ENCODE data around the gene TMEM42. TPM values are rescaled to one million over a fixed set of nuclear protein-coding genes. Genes with fewer than 3 reads are reported as not detected.

TMEM42 gene
- total RNA-seq, 1 donor from 2014 or later = 6.9 TPM

DNA sequence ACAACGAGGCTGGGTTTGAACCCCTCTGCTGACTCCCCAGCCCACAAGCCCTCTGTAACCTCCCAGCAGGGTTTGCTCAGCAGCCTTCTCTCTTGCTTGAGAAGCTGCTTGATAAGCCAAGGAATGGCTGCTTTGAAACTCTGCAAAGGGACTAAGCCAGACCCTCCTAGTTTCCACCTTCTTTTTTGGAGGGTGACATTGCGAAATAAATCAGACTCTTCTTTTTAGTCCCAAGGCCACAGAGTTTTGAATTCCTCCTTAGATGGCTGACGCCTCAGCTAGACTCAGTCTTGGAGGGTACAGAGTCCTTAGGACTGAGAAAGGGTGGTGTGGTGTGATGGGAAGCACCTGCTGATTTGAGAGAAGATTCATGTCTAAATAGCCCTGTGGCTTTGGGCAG is 13.9 kb downstream of the TMEM42 start:
- no peak for DNase-seq

DNA sequence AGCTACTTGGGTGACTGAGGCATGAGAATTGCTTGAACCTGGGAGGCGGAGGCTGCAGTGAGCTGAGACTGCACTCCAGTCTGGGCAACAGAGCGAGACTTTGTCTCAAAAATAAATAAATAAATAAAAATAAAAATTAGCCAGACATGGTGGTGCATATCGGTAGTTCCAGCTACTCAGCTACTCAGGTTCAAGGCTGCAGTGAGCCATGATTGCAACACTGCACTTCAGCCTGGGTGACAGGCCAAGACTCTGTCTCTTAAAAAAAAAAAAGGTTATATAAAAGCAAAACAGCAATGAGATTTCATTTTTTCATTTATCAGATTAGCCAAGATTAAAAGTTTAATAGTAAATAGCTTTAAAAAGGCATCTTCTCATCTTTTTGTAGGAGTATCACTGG is 15.6 kb downstream of the TMEM42 start:
- DNase-seq = no peak

DNA sequence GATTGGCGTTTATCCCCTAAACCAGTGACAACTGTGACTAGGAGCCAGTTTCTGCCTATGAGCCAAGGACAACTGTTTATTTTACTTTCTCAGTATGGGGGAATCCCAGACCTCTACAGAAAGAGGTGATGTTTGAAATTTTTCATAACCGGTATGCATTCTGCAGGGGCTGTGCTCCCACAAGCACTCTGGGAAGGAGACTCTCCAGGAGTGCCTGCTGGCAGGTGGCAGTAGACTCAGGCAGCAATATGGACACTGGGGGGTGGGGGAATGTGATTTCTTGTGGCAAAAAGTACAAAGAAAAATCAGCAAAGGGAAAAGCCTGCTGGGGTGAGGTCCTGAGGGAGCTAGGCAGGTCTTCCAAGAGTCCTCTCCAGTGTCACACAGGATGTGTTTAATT is 18.6 kb downstream of the TMEM42 start:
- no peak for DNase-seq

DNA sequence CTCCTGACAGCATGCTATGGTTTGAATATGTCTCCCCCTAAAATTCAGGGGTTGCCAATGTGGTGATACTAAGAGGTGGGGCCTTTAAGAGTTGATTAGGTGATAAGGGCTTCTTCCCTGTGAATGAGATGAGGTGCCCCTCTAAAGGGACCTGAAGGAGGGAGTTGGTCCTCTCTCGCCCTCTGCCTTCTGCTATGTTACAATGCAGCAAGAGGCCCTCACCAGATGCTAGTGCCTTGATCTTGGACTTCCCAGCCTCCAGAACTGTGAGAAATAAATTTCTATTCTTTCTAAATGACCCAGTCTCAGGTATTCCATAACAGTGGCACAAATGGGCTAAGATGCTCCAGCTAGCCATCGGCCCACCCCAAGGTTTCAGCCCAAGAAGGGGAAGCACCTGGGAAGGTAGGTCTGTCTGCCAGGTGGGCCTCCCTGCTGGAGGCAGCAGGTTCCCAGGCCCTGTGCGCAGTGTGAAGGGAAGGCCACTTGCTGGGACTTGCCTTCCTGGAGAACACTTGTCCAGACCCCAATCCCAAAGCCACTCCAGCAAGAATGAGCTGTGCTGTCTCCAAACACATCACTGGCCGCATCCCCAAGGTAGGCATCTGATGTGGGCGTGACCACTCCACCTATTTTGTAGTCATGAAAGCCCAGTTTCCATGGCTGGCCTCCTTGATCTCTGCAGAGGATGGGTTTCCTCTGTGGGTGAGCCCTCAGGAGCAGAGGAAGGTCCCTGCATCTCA is 21.7 kb downstream of the TMEM42 start:
- no peak for DNase-seq

DNA sequence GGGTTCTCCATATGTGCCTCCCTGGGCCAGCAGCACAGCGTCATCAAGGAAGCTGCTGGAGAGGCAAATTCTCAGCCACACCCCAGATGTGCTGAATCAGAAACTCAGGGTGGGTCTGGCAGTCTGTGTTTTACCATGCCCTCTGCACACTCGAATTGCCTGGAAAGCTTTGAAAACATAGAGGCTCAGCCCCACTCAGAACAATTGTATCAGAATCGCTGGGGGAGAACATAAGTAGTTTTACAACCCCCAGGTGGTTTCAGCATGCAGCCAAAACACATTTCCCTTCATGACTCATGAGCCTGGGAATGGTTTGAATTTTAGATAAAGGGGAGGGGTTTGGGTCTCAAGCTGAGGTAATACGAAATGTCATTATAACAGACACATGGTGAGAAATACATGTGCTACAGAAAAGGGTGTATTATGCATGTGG is 22.3 kb downstream of the TMEM42 start:
- DNase-seq = no peak

DNA sequence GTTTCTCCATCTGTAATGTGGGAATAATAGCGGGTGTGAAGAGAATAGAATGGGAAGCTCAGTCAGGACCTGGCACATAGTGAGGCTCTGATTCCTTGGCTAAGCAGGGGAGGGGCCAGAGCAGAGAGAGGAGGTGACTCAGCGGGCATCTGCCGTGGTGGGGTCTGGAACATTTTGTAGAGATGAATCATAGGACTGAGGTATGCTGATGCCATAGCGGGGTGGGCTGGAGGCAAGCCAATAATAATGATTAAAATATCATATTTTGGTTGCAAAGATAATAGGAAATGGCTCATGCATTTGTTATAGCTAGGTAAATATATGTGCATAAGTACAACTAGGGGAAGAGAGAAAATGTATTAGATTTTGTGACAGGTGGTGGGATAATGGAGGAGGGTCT is 23.9 kb downstream of the TMEM42 start:
- DNase-seq = no peak

DNA sequence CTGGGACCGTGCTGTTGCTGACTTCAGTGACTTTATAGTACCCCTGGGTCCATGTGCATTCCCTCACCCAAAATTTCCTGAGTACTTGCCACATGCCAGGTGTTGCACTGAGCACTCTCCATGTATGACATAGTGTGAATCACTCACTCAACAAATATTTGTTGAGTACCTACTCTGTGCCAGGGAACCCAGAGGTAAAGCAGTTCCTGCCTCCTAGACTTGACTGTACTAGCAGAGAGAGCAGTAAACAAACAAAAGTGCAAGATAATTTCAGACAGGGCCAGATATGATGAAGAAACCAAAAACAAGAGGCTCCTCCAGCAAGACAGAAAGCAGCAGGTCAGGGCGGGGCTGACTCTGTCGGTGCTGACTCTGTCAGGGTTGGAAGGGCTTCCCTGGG is 24.8 kb downstream of the TMEM42 start:
- DNase-seq = no peak

DNA sequence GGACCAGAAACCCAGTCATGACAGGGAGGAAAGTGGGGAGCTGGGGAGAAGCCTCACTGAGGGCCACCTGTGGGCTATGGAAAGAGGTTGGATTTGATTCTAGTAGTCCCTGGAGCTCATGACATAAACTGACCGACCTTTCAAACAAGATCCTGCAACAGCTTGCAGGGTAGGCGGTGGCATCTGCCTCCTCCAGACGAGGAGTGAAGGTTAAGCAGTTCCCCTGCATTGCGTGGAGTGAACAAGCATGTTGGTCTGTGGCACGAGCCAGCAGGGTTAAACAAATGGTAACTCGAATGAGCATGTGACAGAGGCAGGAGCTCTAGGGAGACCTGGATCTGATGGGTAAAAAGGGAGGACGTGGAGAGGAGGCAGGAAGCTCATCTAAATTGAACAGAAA is 25.4 kb downstream of the TMEM42 start:
- DNase-seq = no peak

DNA sequence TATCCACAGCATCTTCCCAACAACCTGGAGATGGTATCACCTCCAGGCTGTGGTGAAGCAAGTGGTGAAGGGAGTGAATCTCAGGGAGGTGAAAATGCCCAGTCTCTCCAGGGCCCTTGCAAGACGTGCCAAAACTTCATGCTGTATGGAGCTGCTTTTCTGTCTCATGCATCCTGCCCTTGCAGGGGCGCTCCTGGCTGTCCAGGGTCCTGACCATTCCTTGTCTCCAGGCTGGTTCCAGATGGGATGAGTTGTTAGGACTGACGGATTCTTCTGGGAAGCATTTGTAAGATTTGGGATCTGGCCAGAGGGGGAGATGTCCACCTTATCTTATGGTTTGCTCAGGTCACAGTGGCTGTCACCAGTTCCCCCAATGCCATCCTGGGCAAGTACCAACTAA is 28.5 kb downstream of the TMEM42 start:
- no peak for DNase-seq

DNA sequence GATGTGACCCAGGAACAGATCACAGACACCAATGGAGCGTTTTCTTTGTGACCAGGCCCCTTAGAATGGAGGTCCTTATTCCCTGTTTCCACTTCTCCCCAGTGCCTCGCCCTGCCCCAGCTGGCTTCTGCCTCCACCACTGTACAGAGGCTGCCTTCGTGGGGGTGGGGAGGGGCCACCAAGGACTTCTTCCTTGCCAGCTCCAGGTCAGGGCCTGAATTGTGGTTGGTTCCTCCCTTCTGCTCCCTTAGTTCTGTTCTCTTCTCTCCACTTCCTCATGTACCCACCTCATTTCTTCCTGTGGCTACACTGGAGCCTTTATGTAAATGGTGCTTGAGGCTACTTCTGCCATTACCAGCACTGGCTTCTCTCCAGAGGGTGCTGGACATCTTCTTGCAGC is 29.1 kb downstream of the TMEM42 start:
- DNase-seq = no peak

DNA sequence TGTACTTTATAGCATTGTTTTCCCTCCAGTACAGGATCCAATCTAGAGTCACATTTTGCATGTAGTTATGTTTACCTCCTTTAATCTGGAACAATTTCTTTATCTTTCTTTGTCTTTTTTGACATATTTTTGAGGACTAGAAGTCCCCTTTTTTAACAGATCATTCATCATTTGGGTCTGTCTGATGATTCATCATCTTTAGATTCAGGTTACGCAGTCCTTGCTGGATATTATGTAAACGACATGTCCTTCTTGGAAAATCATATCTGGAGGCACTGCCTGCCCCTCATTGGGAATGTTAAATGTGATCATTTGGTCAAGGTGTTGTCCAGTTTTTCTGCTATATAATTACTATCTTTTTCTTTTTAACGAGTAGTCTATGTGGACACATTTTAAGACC is 31.0 kb downstream of the TMEM42 start:
- no peak for DNase-seq

DNA sequence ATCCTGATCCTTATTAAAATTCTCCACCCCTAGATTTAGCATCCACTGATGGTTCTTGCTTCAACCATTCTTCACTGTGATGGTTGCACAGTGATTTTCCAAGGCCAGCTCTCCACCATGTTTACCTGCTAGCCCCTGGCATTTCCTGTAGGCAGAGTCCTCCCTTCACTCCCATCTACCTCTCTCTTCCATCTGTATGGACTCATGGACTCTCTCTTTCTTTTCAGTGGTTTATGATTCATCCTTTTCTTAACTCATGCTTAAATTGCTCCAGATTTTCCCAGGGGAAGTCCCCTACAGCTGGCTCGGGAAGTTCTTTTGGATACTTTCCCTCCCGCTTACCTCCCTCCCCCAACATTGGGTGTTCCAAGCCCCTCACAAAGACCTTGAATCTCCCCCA is 31.4 kb downstream of the TMEM42 start:
- DNase-seq = no peak

DNA sequence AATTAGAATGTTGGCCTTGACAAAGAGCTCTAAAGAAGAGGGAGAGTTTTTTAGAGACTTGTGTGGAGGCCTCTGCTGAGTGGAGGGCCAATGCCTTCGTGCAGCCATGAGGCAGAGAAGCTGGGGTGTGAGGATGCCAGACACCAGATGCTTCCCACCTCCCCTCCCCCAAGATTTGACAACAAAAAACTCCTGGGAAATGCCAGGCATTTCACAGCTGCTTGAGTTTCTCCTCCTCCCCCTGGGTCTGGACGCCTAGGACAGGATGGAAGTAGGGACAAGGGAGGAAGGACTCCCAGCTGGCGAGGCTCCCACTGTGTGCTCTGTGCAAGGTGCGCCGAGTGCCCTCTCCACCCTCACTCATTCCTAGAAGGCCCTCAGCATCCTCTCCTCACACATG is 32.8 kb downstream of the TMEM42 start:
- DNase-seq = no peak

DNA sequence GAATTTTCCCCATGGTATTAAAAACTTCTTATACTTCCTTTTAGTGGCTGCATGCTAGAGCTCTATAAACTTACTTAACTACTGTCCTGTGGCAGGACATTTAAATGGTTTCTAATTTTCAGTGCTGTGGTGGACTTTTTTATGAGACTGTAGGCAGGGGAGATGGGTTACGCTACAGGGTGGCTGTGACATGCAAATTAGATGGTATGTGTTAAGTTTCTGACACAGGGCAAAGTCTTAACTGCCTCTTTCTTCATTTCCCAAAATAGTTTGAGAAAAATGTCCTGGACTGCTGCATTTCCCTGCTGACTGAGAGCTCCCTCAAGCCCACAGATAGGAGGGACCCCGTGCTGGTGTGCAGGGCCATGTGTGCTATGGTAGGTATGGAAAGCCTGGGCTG is 34.7 kb downstream of the TMEM42 start:
- no peak for DNase-seq

DNA sequence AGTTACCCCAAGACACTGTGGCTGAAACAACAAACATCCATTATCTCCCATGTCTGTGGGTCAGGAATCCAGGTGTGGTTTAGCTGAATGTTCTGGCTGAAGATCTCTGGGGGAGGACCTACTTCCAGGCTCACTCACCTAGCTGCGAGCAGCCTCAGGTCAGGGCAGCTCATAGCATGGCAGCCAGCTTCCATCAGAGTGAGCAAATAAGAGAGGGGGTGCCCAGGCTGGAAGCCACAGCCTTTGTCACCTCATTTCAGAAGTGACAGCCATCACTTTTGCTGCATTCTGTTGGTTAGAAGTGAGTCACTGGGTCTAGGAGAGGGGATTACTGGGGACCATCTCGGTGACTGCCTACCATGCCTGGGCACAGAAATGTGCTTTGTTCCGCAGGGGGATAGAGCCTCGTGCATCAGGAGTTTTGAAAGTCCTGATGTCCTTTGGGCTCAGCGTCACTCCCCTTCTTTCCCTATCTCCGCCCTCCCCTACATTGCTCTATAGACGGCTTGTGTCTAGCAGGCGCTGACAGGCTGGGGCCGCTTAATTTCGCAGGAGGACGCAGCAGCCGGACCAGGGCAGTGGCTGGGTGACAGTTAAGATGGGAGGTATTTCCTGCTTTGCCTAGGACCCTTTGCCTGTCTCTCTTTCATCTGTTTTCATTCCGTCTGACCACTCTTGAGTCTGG is 38.1 kb downstream of the TMEM42 start:
- DNase-seq = no peak

DNA sequence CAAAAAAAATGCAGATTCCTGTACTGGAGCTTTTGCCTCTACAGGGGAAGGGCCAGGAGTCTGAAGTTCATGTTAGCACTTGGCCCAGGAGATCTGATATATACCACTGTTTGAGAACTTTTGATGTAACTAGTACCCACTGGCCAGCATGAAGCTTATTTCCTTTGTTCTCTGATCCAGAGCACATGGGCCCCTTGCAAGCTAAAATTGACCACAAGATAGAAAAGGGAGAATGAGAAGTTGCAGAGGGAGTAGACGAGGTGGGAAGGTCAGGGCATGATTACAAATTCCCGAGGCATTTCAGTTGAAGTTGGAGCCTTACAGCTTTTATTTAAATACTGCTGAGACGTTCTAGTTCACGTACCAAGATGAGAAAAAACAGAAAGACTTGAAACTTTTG is 40.9 kb downstream of the TMEM42 start:
- DNase-seq = no peak

DNA sequence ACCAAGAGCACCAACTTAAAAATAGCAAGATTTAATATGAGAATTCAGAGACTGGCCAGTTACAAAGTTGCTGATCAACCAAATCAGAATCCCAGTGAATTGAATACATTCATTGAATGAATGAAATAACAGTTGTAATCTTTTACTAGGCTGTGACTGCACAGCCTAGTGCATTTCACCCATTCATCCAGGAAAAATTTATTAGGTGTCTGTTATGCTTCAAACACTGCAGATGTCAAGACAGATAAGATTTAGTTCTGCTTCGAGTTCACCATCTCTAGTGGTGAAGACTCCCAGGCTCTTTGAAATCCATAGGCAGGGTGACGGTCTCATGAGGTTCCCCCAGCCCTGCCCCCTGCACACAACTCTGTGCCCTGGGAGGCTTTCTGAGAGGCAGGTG is 41.6 kb downstream of the TMEM42 start:
- no peak for DNase-seq

DNA sequence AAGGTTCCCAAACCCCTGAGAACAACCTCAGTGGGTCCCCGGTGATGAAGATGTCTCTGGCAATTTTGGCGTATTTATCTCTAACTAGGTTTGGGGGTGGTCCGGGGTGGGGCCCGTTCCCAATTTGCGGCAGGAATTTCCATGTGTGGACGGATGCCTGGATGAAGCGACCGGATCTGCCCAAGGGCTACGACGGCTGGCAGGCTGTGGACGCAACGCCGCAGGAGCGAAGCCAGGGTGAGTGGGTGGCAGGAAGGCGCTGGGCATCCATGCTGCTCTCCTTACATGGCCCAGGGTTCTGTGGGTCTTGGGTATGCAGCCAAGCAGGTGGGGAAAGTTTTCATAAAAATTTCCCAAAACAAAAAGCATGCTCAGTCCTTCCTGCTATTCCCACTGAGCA is 42.0 kb downstream of the TMEM42 start:
- DNase-seq = no peak

DNA sequence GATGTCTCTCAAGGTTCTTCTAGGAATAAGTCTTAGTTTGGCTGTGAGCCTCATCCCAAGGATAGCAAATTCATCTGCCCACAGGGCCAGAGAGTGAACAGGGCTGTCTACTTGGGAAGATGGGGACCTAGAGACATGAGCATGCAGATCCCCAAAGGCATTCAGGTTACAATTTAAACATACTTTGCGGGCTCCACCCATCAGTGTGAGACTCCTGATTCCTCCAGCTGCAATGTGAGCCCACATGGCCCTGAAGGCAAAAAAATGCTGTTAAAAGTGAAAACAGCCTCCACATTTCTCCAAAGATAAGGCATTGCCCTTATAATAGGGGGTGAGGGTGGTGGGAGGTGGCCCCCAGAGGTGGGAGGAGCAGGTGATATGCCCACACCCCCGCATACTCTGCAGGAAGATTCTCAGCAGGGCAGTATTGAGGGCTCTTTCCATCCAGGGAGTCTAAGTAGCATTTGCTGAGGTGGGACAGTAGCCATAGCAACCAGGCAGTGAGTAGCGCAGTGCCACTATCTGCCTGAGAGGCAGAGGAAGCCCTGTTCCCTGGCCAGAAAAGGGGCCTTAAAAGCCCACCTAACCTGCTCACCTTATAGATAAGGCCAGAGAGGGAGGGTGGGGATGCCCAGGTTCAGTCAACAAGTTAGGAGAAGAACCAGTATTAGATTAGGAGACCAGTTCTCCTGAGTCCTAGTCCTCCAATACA is 43.9 kb downstream of the TMEM42 start:
- DNase-seq = no peak

DNA sequence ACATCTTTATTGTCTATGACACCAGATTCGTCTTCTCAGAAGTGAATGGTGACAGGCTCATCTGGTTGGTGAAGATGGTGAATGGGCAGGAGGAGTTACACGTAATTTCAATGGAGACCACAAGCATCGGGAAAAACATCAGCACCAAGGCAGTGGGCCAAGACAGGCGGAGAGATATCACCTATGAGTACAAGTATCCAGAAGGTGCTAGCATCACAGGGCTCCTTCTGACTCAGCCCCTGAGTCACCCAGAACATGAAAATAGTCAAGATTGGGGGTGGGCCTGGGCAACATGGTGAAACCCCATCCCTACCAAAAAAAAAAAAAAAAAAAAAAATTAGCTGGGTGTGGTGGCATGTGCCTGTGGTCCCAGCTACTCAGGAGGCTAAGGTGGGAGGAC is 45.3 kb downstream of the TMEM42 start:
- DNase-seq = no peak

DNA sequence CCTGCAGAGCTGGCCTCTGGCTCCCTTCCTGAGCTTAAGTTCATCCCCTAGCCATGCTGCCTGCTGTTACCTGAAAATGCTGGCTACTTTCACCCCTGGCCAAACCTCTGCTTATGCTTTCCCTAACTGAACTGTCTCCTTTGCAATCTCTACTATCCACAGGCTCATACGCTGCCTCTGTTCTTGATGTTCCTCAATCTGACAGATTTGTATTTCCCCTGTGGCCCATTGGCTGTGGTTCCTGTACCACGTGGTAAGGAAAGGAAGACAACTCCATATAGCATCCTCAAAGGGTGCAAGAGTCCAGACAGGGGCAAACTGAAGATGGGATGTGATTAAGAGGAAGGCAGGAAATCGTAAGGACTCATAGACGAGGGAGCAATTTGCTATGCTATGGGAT is 45.9 kb downstream of the TMEM42 start:
- DNase-seq = no peak

DNA sequence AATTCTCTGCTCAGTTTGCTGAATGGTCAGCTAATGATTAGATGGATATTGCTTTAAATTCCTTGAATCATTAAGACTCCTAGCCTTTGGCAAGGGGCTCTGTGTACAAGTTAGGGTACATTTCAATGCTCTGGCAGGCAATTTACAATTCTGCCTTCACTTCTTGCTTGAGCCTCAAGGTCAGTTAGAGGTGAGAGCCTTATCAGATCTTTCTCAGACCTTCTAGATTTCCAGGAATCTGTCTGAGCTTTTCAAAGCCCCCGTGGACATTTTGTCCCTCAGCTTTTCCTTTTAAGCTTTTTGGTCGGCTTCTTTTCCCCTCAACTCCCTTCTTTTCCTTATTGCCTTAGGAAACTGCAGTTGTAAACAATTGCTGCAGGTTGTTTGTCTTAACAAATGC is 47.4 kb downstream of the TMEM42 start:
- no peak for DNase-seq

DNA sequence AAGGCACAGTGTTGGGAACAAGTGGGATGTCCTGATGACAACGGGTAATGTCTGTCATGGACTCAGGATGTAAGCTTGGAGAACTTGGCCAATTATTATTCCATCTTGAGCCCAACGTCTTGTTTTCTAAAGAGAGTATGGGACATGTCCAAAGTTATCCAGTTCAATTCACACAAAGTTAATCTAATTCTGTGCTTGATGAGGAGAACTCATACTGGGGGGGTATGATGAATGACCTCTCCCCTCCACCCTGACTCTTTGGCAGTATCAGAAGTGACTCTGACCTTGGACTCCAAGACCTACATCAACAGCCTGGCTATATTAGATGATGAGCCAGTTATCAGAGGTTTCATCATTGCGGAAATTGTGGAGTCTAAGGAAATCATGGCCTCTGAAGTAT is 49.0 kb downstream of the TMEM42 start:
- no peak for DNase-seq
